Esophagus muscularis mucosa (tissue), 4 donors: ENCODE results near the gene TRAF2. TPM values are rescaled to one million over a fixed set of nuclear protein-coding genes. Genes with fewer than 3 reads are reported as not detected.

Experiments
- DNase-seq: peaks from one replicate; pipeline ENCODE4 v3.0.0-alpha.2; 2017; ENCODE audit errors: extremely low spot score
- H3K27ac ChIP-seq, 4 donors: fragments of 200-600 bp; sonication (generic); replicated peaks in 1 of 4; 1 replicate in 3 of 4; 2 replicates in 1 of 4; pipeline ENCODE4 v1.5.1; 2016 to 2019; ENCODE audit warnings: mild to moderate bottlenecking in 1 of 4
- H3K27me3 ChIP-seq, 4 donors: fragments of 200-600 bp; sonication (generic); one replicate each; pipeline versions ENCODE4 v1.5.1 to v1.6.0; 2016 to 2019
- H3K36me3 ChIP-seq, 4 donors: fragments of 200-600 bp; sonication (generic); one replicate each; pipeline ENCODE4 v1.5.1; 2016 to 2019
- H3K4me1 ChIP-seq, 4 donors: fragments of 200-600 bp; sonication (generic); one replicate each; pipeline ENCODE4 v1.5.1; 2016 to 2019
- H3K4me3 ChIP-seq, 4 donors: fragments of 200-600 bp; sonication (generic); 1 replicate in 2 of 4; 2 replicates in 2 of 4; pipeline ENCODE4 v1.5.1; 2016 to 2019; ENCODE audit warnings: mild to moderate bottlenecking in 4 of 4, moderate library complexity in 1 of 4
- H3K9me3 ChIP-seq, 4 donors: fragments of 200-600 bp; sonication (generic); 1 replicate in 3 of 4; 2 replicates in 1 of 4; pipeline ENCODE4 v1.5.1; 2016 to 2019
- EP300 ChIP-seq: sonication (generic); formaldehyde crosslinking; IDR thresholded peaks from one replicate; pipeline ENCODE4 v1.6.1; 2017; ENCODE audit warnings: antibody characterized with exemption
- POLR2A ChIP-seq: fragments of 450-650 bp; IDR thresholded peaks from one replicate; pipeline ENCODE4 v1.6.1; 2017; ENCODE audit warnings: antibody characterized with exemption, moderate library complexity, mild to moderate bottlenecking, low read depth
- POLR2AphosphoS5 ChIP-seq, 2 donors: sonication (generic); formaldehyde crosslinking; IDR thresholded peaks; one replicate each; pipeline ENCODE4 v1.6.1; 2017; ENCODE audit warnings: antibody characterized with exemption in 2 of 2
- WGBS: methylation state at CpG from one replicate; pipeline ENCODE4 v1.1.5; 2018; 5-methylcytosine and 5-hydroxymethylcytosine counted together
- intact Hi-C: fragments of 100-400 bp; cut with DNase I; formaldehyde crosslinking; loops from one replicate; pipeline ENCODE4 v1.15.1; 2023
- total RNA-seq, 4 donors: library from RNA; depleted of rRNA; stranded (reverse); fragments of >200 nt; gene quantifications; one replicate each; pipeline versions ENCODE4 v1.1.0 to v1.2.1, GENCODE V29; 2016
- TF ChIP-seq, protein P1 (sequence below), 3 experiments: fragments of 200-600 bp in 2 of 3; fragments of 450-650 bp in 1 of 3; sonication (generic) in 2 of 3; IDR thresholded peaks; one replicate each; pipeline ENCODE4 v1.5.1; 2017 to 2019; ENCODE audit warnings: antibody characterized with exemption in 3 of 3, mild to moderate bottlenecking in 2 of 3, moderate library complexity in 1 of 3

TRAF2 gene
- total RNA-seq, 4 donors from 2014 or later, result 6.6 to 15.5 (median 12.4) TPM

DNA sequence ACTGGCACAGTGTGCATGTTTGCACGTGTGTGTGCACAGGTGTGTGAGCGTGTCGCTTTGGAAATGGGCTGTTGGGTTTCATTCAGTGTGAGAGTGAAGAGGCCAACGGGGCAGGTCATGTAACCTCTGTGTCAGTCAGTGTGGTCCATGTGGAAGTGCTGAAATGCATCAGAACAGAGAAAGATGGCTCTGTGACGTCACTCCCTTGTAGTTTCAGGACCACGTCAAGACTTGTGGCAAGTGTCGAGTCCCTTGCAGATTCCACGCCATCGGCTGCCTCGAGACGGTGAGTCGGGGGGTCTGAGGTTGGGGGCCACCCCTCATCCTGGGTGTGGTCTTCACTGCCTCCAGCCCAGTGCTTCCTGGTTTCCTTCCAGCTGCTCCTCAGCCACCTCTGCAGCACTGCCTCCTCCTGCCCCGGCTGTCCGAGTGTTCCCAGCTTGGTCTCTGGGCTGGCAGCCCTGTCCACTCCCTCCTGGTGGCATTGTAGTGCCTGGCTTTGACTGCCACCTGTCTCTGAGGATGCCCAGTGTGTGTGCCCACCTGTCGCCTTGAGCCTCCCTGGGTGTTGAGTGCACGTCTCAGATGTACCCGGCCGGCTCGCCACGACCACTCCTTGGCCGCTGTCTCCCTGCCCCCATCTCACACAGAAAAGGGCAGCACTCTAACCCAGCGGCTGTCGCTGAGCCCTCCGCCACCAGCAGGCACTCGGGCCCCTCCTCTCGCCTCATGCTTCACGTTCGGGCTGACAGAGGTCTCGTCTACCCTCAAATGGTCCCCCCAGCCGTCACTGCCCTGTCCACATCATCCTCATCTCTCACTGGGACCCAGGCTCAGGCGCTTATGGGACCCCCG, 30.2 kb downstream of the TRAF2 start:
- Histone ChIP-seq H3K27ac (no peak overlapping the region), H3K4me3 (no peak overlapping the region), H3K27me3 (no peaks in the 10 kb centered on the region), H3K9me3 (no peaks in the 10 kb centered on the region), H3K4me1 (peaks cover 0 to 5% (median under 1%) of the 10 kb centered on the region in 4 donors), H3K36me3 (peaks cover 25 to 83% (median 74%) of the 10 kb centered on the region in 4 donors)
- intact Hi-C loops, result no loop called here
- WGBS, result 93% methylated on average over 26 of the region's 32 CpGs
- no peak for DNase-seq
- TF ChIP-seq, protein P1, sequence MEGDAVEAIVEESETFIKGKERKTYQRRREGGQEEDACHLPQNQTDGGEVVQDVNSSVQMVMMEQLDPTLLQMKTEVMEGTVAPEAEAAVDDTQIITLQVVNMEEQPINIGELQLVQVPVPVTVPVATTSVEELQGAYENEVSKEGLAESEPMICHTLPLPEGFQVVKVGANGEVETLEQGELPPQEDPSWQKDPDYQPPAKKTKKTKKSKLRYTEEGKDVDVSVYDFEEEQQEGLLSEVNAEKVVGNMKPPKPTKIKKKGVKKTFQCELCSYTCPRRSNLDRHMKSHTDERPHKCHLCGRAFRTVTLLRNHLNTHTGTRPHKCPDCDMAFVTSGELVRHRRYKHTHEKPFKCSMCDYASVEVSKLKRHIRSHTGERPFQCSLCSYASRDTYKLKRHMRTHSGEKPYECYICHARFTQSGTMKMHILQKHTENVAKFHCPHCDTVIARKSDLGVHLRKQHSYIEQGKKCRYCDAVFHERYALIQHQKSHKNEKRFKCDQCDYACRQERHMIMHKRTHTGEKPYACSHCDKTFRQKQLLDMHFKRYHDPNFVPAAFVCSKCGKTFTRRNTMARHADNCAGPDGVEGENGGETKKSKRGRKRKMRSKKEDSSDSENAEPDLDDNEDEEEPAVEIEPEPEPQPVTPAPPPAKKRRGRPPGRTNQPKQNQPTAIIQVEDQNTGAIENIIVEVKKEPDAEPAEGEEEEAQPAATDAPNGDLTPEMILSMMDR (IDR thresholded peaks at IDR 0.05), result no peak
- TF ChIP-seq POLR2AphosphoS5 (IDR thresholded peaks at IDR 0.05), result no peak
- no peak for TF ChIP-seq EP300
- no peak for TF ChIP-seq POLR2A

DNA sequence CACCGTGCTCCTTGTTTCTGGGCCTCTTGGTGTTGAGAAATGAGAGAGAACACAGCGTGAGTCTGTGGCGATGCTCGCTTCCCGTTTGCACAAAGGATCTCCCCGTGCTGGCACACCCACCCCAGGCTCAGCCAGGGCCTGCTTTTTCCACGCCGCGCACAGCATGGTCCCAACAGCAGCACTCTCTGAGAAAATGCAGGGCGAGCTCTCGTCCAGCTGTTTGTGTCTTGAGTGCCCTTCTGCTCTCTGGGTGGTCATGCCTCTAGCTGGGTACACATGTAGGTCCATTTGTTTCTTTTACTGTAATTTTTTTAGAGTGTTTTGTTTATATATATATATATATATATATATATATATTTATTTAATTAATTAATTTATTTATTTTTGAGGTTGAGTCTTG, 31.6 kb downstream of the TRAF2 start:
- no peak for DNase-seq
- H3K4me3 ChIP-seq, result no peak overlapping the region
- intact Hi-C loops, result no loop called here
- peaks cover 0 to 9% (median 4%) of the 10 kb centered on the region in 4 donors for H3K4me1 ChIP-seq
- H3K27me3 ChIP-seq, result no peaks in the 10 kb centered on the region
- WGBS, result 89% methylated on average over 11 of the region's 11 CpGs
- H3K36me3 ChIP-seq, result peaks cover 25 to 83% (median 71%) of the 10 kb centered on the region in 4 donors
- TF ChIP-seq POLR2A (no peak), EP300 (no peak), POLR2AphosphoS5 (IDR thresholded peaks at IDR 0.05) (no peak)
- TF ChIP-seq, protein P1 (IDR thresholded peaks at IDR 0.05), result no peak
- H3K27ac ChIP-seq, result no peak overlapping the region
- no peaks in the 10 kb centered on the region for H3K9me3 ChIP-seq

DNA sequence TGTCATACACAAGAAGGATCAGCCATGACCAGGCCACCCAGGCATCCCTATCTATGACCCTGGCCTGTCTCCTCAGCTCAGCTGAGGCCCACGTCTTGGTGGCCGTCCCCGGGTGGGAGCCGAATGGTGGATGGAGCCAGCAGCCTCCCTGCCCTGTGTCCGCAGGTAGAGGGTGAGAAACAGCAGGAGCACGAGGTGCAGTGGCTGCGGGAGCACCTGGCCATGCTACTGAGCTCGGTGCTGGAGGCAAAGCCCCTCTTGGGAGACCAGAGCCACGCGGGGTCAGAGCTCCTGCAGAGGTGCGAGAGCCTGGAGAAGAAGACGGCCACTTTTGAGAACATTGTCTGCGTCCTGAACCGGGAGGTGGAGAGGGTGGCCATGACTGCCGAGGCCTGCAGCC, 33.8 kb downstream of the TRAF2 start:
- intact Hi-C loops, result no loop called here
- no peak overlapping the region for H3K4me3 ChIP-seq

DNA sequence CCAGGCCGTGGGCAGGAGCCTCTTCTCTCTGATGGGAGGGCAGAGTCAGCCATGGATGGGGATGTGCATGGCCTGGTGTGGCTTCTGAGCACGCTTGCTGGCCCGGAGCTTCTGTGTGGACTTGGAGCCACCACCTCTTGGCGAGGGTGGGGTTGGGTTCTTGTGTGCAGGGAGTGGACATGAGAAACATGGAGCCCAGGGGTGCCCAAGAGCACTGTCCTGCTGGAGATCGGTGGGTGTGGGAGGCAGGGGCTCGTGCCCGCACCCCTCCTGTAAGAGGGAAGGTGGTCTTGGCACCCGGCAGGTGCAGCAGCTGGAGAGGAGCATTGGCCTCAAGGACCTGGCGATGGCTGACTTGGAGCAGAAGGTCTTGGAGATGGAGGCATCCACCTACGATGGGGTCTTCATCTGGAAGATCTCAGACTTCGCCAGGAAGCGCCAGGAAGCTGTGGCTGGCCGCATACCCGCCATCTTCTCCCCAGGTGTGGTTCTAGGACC, 34.5 kb downstream of the TRAF2 start:
- Histone ChIP-seq H3K9me3 (no peaks in the 10 kb centered on the region), H3K36me3 (peaks cover 31 to 84% (median 63%) of the 10 kb centered on the region in 4 donors), H3K4me3 (no peak overlapping the region), H3K27me3 (no peaks in the 10 kb centered on the region), H3K4me1 (peaks cover 5 to 27% (median 9%) of the 10 kb centered on the region in 4 donors), H3K27ac (no peak overlapping the region)
- DNase-seq, result no peak
- 92% methylated on average over 8 of the region's 14 CpGs for WGBS
- TF ChIP-seq, protein P1 (IDR thresholded peaks at IDR 0.05), result no peak
- no peak for TF ChIP-seq POLR2A
- intact Hi-C loops, result no loop called here

More for the DNA sequence above, 33.8 kb downstream of the TRAF2 start:
- TF ChIP-seq, protein P1 (IDR thresholded peaks at IDR 0.05), result no peak
- TF ChIP-seq POLR2A (no peak), EP300 (no peak), POLR2AphosphoS5 (IDR thresholded peaks at IDR 0.05) (no peak)
- no peak for DNase-seq
- Histone ChIP-seq H3K27ac (no peak overlapping the region), H3K9me3 (no peaks in the 10 kb centered on the region), H3K27me3 (no peaks in the 10 kb centered on the region), H3K4me1 (peaks cover 5 to 19% (median 8%) of the 10 kb centered on the region in 4 donors), H3K36me3 (peaks cover 25 to 84% (median 65%) of the 10 kb centered on the region in 4 donors)
- WGBS, result 97% methylated on average over 15 of the region's 15 CpGs
